HEK293T (cell line): ENCODE results near the gene NEURL4.
A peak's percentile ranks its signal among the peaks of the same experiment; 100 is the strongest.
"Not testable (repeated sequence)": the region's sequence is repeated elsewhere in the genome, so short reads cannot be mapped to it uniquely, and the experiment has no call there.

Experiments used
- CTCF ChIA-PET: fragments of 350-600 bp; formaldehyde crosslinking; extraction: SDS; loops from one replicate; lab custom pipeline; 2021; ENCODE audit warnings: antibody characterized with exemption, inconsistent platforms; lab: Yijun Ruan, JAX
- POLR2A ChIA-PET: fragments of 350-600 bp; formaldehyde crosslinking; extraction: SDS; loops from one replicate; lab custom pipeline; 2020; ENCODE audit warnings: antibody characterized with exemption, inconsistent platforms; lab: Yijun Ruan, JAX
- DNase-seq: peaks from one replicate; pipeline ENCODE4 v3.0.0; 2012; ENCODE audit warnings: mixed read lengths; ENCODE audit errors: extremely low spot score
- ARNT ChIP-seq: fragments of 450-650 bp; IDR thresholded peaks from 2 replicates; pipeline ENCODE4 v1.6.1; 2017; ENCODE audit warnings: mild to moderate bottlenecking
- BHLHE40 ChIP-seq: fragments of 450-650 bp; IDR thresholded peaks from 2 replicates; pipeline ENCODE4 v1.6.1; 2016; ENCODE audit warnings: mild to moderate bottlenecking, moderate library complexity, borderline replicate concordance
- CTBP1 ChIP-seq: fragments of 450-650 bp; IDR thresholded peaks from 2 replicates; pipeline ENCODE4 v1.6.1; 2016; ENCODE audit warnings: borderline replicate concordance
- ELF4 ChIP-seq: fragments of 450-650 bp; IDR thresholded peaks from 2 replicates; pipeline ENCODE4 v1.6.1; 2017; ENCODE audit warnings: antibody characterized with exemption
- FOXA1 ChIP-seq: fragments of 450-650 bp; IDR thresholded peaks from 2 replicates; pipeline ENCODE4 v1.6.1; 2016; ENCODE audit warnings: mild to moderate bottlenecking
- FOXK2 ChIP-seq: fragments of 450-650 bp; IDR thresholded peaks from 2 replicates; pipeline ENCODE4 v1.6.1; 2016; ENCODE audit warnings: mild to moderate bottlenecking
- FOXM1 ChIP-seq: fragments of 450-650 bp; IDR thresholded peaks from 2 replicates; pipeline ENCODE4 v1.6.1; 2017; ENCODE audit warnings: mild to moderate bottlenecking, borderline replicate concordance
- HDGF ChIP-seq: fragments of 450-650 bp; IDR thresholded peaks from 2 replicates; pipeline ENCODE4 v1.6.1; 2017; ENCODE audit warnings: antibody characterized with exemption, borderline replicate concordance
- L3MBTL2 ChIP-seq: fragments of 450-650 bp; conservative IDR thresholded peaks from 2 replicates; pipeline ENCODE4 v1.6.1; 2016; ENCODE audit warnings: mild to moderate bottlenecking
- LEF1 ChIP-seq: fragments of 450-650 bp; IDR thresholded peaks from 2 replicates; pipeline ENCODE4 v1.6.1; 2017; ENCODE audit warnings: mild to moderate bottlenecking, borderline replicate concordance
- NFRKB ChIP-seq: fragments of 450-650 bp; IDR thresholded peaks from 2 replicates; pipeline ENCODE4 v1.6.1; 2016; ENCODE audit warnings: mild to moderate bottlenecking, moderate library complexity
- SP1 ChIP-seq: fragments of 450-650 bp; IDR thresholded peaks from 2 replicates; pipeline ENCODE4 v1.6.1; 2017
- SUZ12 ChIP-seq: fragments of 450-650 bp; IDR thresholded peaks from 2 replicates; pipeline ENCODE4 v1.6.1; 2016; ENCODE audit warnings: mild to moderate bottlenecking
- TARDBP ChIP-seq: fragments of 450-650 bp; IDR thresholded peaks from 2 replicates; pipeline ENCODE4 v1.6.1; 2016
- ZNF384 ChIP-seq: fragments of 450-650 bp; IDR thresholded peaks from 2 replicates; pipeline ENCODE4 v1.6.1; 2016
- TF ChIP-seq, protein P1 (sequence below): fragments of 450-650 bp; IDR thresholded peaks from 2 replicates; pipeline ENCODE4 v1.6.1; 2016

NEURL4 gene

DNA sequence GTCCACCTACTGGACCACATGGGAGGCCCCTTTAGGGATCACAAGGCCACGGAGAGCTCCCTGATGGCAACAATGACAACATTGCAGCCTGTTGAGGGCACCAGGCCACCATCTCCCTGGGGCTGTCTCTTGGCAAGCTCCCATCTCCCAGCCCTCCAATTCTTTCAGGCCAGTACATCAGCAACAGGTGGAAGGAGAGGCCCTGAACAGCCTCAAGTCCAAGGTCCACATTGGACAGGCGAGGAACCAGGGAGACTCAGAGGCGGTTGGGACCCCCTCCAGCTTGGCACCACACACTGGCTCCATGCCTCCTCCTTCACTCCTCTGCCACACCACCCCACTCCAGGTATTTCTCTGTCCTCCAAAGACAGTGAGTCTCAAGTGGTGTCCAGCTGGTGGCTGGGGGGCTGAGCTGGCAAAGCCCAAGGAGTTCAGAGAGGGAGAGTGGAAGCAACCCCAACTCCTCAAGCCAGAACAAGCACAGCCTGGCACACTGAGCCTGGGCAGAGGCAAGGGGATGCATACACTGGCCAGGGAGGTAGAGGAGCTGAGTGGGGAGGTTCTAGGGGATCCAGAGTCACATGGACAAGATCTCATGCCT lies 5.9 kb upstream of the NEURL4 start:
- DNase-seq = no peak
- TF ChIP-seq L3MBTL2 (no peak), ARNT (no peak), ELF4 (no peak), TARDBP (no peak), LEF1 (no peak), HDGF (no peak), ZNF384 (no peak), FOXM1 (no peak), NFRKB (no peak), SP1 (no peak), SUZ12 (no peak), FOXK2 (no peak), BHLHE40 (no peak), FOXA1 (no peak), CTBP1 (no peak)
- TF ChIP-seq, protein P1, sequence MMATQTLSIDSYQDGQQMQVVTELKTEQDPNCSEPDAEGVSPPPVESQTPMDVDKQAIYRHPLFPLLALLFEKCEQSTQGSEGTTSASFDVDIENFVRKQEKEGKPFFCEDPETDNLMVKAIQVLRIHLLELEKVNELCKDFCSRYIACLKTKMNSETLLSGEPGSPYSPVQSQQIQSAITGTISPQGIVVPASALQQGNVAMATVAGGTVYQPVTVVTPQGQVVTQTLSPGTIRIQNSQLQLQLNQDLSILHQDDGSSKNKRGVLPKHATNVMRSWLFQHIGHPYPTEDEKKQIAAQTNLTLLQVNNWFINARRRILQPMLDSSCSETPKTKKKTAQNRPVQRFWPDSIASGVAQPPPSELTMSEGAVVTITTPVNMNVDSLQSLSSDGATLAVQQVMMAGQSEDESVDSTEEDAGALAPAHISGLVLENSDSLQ = no peak
- ChIA-PET CTCF (no interaction called here), POLR2A (no interaction called here)

DNA sequence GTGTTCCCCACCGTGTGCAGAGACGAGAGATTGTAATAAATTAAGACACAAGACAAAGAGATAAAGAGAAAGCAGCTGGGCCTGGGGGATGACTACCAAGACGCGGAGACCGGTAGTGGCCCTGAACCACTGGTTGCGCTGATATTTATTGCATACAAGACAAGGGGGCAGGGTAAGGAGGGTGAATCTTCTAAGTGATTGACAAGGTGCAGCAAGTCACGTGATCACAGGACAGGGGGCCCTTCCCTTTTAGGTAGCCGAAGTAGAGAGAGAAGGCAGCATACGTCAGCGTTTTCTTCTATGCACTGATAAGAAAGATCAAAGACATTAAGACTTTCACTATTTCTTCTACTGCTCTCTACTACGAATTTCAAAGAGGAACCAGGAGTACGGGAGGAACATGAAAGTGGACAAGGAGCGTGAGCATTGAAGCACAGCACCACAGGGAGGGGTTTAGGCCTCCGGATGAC lies 3.5 kb upstream of the NEURL4 start:
- CTCF ChIA-PET, DNase-seq: not testable (repeated sequence)
- POLR2A ChIA-PET = interaction anchor here (0.6 kb wide), 1 partner anchor 579 kb away, joined by 3 read pairs; no protein-coding TSS in a partner anchor

DNA sequence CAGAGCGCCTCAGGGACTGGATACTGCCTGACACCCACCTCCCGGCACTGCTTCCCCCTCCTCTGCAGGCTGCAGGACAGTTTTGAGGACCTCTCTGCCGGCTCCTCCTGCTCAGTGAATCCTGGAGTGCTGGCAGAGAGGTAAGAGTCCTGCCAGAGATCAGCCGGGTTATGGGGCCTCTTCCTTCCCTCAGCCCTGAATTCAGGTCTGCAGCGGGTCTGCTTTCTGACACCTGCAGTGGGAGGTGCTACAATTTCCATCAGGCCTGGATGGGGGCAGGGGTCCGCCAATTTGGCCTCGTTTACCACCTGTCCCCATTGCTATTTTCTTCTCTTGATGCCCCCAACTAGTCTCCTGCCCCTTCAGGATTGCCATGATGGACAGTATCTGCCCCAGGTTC lies 3.0 kb upstream of the NEURL4 start:
- DNase-seq = no peak
- ChIA-PET CTCF (no interaction called here), POLR2A (interaction anchor here (0.6 kb wide), 1 partner anchor 579 kb away, joined by 3 read pairs; no protein-coding TSS in a partner anchor)
- TF ChIP-seq SUZ12 = no peak
- TF ChIP-seq ELF4 = no peak
- TF ChIP-seq NFRKB = no peak
- TF ChIP-seq FOXK2 = no peak
- no peak for TF ChIP-seq HDGF
- no peak for TF ChIP-seq SP1
- no peak for TF ChIP-seq FOXA1
- TF ChIP-seq BHLHE40 = no peak
- TF ChIP-seq LEF1 = no peak
- TF ChIP-seq L3MBTL2 = no peak
- no peak for TF ChIP-seq CTBP1
- no peak for TF ChIP-seq FOXM1
- TF ChIP-seq TARDBP = no peak
- no peak for TF ChIP-seq ARNT
- no peak for TF ChIP-seq ZNF384

DNA sequence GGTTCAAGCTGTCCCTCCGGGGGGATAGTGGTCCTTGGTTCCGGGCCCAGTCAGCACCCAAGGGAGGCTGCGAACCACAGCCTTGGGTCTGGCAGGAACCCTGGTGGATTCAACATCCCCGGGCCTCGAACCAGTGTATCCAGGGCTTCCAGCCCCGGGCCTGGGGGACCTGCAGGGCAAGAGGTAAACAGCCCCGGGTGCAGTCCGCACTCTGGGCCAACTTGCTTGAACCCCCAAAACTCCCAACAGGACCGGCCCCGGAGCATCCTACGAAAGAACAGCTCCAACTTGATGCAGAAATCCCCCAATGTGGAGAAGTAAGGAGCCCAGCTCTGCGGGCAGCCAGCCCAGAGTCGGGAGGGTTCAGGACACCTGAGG lies 1.5 kb upstream of the NEURL4 start:
- ChIA-PET CTCF (no interaction called here), POLR2A (interaction anchor here (1.7 to 2.8 kb wide), 5 partner anchors 10 to 254 kb away, joined by 10 to 17 read pairs (median 14); partner anchors contain the start of genes GABARAP and MPDU1)
- DNase-seq = no peak
- TF ChIP-seq ELF4 (no peak), TARDBP (no peak)
- TF ChIP-seq, protein P1 = no peak

DNA sequence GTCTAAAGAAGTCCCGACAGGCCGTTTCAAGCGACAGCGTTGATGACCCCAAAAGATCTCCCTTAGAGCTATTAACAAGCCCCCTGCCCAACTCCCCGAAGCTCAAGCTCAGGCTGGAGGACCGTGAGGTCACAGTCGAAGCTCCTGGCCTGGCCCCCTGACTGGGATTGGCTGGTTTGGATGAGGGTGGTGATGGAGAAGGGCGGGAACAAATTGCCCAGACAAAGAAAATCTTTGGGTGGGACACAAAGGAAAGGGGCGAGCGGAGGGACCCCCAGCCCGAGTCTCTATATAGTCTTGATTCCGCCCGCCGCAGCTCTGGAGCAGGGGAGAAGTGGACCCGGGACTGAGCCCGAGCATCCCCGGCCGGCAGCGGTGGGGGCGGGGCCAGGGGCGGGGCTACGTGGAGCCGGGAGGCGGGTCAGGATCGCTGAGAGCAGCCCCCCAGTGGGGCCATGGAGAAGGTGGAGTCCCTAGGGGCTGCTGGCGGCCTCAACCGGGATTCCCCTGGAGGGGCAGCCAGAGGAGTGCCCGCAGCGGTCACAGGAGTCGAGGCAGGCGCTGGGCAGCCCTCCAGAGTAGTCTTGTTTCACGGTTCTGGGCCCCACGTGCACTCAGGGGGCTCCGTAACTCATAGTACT lies 982 bp upstream of the NEURL4 start:
- peak; percentile 79 for DNase-seq
- ChIA-PET POLR2A (interaction anchor here (0.7 to 5.1 kb wide), 34 partner anchors 10 to 359 kb away, joined by 3 to 56 read pairs (median 4); partner anchors contain the start of genes ACADVL, DLG4, GABARAP and GPS2), CTCF (interaction anchor here (1.1 to 1.3 kb wide), 4 partner anchors 9 to 25 kb away, joined by 3 to 5 read pairs (median 3); partner anchors contain the start of gene TMEM95)
- no peak for TF ChIP-seq FOXK2
- TF ChIP-seq BHLHE40 = no peak
- no peak for TF ChIP-seq NFRKB
- no peak for TF ChIP-seq TARDBP
- TF ChIP-seq L3MBTL2 = peak; percentile 68

DNA sequence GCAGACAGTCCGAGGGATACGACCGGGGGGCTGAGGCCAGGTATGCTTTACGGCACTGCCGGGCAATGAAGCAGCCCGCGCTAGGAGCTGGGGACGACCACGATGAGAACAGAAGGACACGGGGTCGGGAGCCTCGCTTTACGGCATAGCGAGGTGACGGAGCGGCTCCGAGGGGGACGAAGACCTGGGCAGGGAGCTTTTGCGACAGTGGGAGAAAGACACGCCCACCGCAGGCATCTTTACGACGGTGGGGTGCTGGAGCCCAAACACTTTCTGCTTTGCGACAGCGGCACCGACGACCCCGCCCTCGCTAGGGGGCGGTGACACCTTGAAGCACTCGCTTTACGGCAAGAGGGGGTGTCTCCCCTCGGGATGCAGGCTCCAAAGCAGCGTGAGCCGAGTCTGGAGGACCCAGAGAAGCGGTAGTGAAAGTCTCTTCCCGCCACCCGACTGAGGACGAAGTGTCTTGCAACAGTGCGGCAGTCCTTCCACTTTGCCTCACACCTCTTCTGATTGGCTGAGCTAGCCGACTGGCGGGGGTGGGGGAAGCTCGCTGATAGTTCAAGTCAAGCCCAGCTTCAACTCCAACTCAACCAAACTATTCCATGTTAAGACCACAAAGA lies 350 bp upstream of the NEURL4 start:
- peak; percentile 95 for DNase-seq
- POLR2A ChIA-PET = interaction anchor here (0.6 to 5.1 kb wide), 44 partner anchors 9 to 359 kb away, joined by 3 to 56 read pairs (median 4); partner anchors contain the start of genes ACADVL, DLG4, DVL2 and GABARAP
- TF ChIP-seq, protein P1 = peak; percentile 66; the same call in 1 of the 2 replicates
- TF ChIP-seq HDGF (peak; percentile 75; the same call in 1 of the 2 replicates), FOXM1 (no peak)
- CTCF ChIA-PET = interaction anchor here (0.6 to 1.3 kb wide), 6 partner anchors 9 to 152 kb away, joined by 3 to 5 read pairs (median 3); partner anchors contain the start of gene TMEM95
